Endothelial cell of umbilical vein (primary cell): Measurements from ENCODE around the gene ZSWIM6.

ENCODE experiments used
- MAX ChIP-seq: IDR thresholded peaks from 2 replicates; pipeline ENCODE4 v1.6.1; 2011; ENCODE audit not compliant: insufficient read depth, insufficient read length
- TF ChIP-seq, protein P1 (sequence below), 2 donors: IDR thresholded peaks; 1 replicate in 1 of 2; 2 replicates in 1 of 2; pipeline ENCODE4 v1.5.1; 2011; ENCODE audit warnings: low read length in 2 of 2, mild to moderate bottlenecking in 2 of 2, moderate library complexity in 2 of 2, control low read depth in 1 of 2, inconsistent platforms in 1 of 2, low read depth in 1 of 2; ENCODE audit not compliant: insufficient read depth in 1 of 2; ENCODE audit errors: extremely low read depth in 1 of 2

- no peak for TF ChIP-seq MAX
- TF ChIP-seq, protein P1, sequence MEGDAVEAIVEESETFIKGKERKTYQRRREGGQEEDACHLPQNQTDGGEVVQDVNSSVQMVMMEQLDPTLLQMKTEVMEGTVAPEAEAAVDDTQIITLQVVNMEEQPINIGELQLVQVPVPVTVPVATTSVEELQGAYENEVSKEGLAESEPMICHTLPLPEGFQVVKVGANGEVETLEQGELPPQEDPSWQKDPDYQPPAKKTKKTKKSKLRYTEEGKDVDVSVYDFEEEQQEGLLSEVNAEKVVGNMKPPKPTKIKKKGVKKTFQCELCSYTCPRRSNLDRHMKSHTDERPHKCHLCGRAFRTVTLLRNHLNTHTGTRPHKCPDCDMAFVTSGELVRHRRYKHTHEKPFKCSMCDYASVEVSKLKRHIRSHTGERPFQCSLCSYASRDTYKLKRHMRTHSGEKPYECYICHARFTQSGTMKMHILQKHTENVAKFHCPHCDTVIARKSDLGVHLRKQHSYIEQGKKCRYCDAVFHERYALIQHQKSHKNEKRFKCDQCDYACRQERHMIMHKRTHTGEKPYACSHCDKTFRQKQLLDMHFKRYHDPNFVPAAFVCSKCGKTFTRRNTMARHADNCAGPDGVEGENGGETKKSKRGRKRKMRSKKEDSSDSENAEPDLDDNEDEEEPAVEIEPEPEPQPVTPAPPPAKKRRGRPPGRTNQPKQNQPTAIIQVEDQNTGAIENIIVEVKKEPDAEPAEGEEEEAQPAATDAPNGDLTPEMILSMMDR (IDR thresholded peaks at IDR 0.05; ENCODE audit: extremely low read depth in 1 of 2, insufficient read depth in 1 of 2, low read depth in 1 of 2, low read length in 2 of 2) = no peak
Observed at GRCh38 chr5:61575581-61575980, 243.5 kb downstream of the ZSWIM6 start.
